Ascending aorta (tissue), 2 donors: ENCODE measurements around the gene SCAP. TPM values are rescaled to one million over a fixed set of nuclear protein-coding genes. Genes with fewer than 3 reads are reported as not detected.

Experiments used
- DNase-seq, 2 donors: peaks; one replicate each; pipeline ENCODE4 v3.0.0-alpha.2; 2019; ENCODE audit warnings: low spot score in 2 of 2
- H3K27ac ChIP-seq, 2 donors: fragments of 200-600 bp; sonication (generic); one replicate each; pipeline ENCODE4 v1.5.1; 2016 to 2017; ENCODE audit warnings: mild to moderate bottlenecking in 1 of 2
- H3K27me3 ChIP-seq: fragments of 200-600 bp; sonication (generic); one replicate; pipeline ENCODE4 v1.5.1; 2017
- H3K36me3 ChIP-seq, 2 donors: fragments of 200-600 bp; sonication (generic); one replicate each; pipeline ENCODE4 v1.5.1; 2016
- H3K4me1 ChIP-seq, 2 donors: fragments of 200-600 bp; sonication (generic); one replicate each; pipeline ENCODE4 v1.5.1; 2016 to 2017; ENCODE audit warnings: mild to moderate bottlenecking in 1 of 2
- H3K4me3 ChIP-seq, 2 donors: fragments of 200-600 bp; sonication (generic); one replicate each; pipeline ENCODE4 v1.5.1; 2016 to 2017; ENCODE audit warnings: mild to moderate bottlenecking in 1 of 2
- H3K9me3 ChIP-seq, 2 donors: fragments of 200-600 bp; sonication (generic); one replicate each; pipeline ENCODE4 v1.5.1; 2016
- CTCF ChIP-seq, 3 experiments: fragments of 200-600 bp in 2 of 3; fragments of 450-650 bp in 1 of 3; sonication (generic) in 2 of 3; IDR thresholded peaks; one replicate each; pipeline ENCODE4 v1.5.1; 2016 to 2019; ENCODE audit warnings: antibody characterized with exemption in 3 of 3, mild to moderate bottlenecking in 1 of 3, moderate library complexity in 1 of 3
- intact Hi-C: fragments of 100-400 bp; cut with DNase I; formaldehyde crosslinking; loops from one replicate; pipeline ENCODE4 v1.15.1; 2023
- total RNA-seq: library from RNA; depleted of rRNA; stranded (reverse); fragments of >200 nt; gene quantifications from one replicate; pipeline ENCODE4 v1.1.0, GENCODE V29; 2016

Gene SCAP
- total RNA-seq, 1 donor from 2014 or later: 155 TPM

- peaks cover 67 to 78% of the 10 kb centered on the region in 2 donors for H3K36me3 ChIP-seq
- no peak overlapping the region for H3K4me3 ChIP-seq
- no peaks in the 10 kb centered on the region for H3K27me3 ChIP-seq
- no peak for DNase-seq
- H3K9me3 ChIP-seq: no peaks in the 10 kb centered on the region
- no peaks in the 10 kb centered on the region for H3K4me1 ChIP-seq
- H3K27ac ChIP-seq: no peak overlapping the region
- intact Hi-C loops: no loop called here
- no peak for TF ChIP-seq CTCF (IDR thresholded peaks at IDR 0.05)
Observed at GRCh38 chr3:47416041-47416440, 59.7 kb downstream of the SCAP start.

- no peaks in the 10 kb centered on the region for H3K9me3 ChIP-seq
- H3K27ac ChIP-seq: no peak overlapping the region
- intact Hi-C loops: no loop called here
- H3K27me3 ChIP-seq: no peaks in the 10 kb centered on the region
- H3K4me1 ChIP-seq: no peaks in the 10 kb centered on the region
- DNase-seq: no peak
- peaks cover 74 to 82% of the 10 kb centered on the region in 2 donors for H3K36me3 ChIP-seq
- TF ChIP-seq CTCF (IDR thresholded peaks at IDR 0.05): no peak
- H3K4me3 ChIP-seq: no peak overlapping the region
Observed at GRCh38 chr3:47414666-47415587, 60.8 kb downstream of the SCAP start.

GRCh38 chr3:47414161-47414564 lies 61.6 kb downstream of the SCAP start:
- H3K9me3 ChIP-seq: no peaks in the 10 kb centered on the region
- H3K4me1 ChIP-seq: no peaks in the 10 kb centered on the region
- no peaks in the 10 kb centered on the region for H3K27me3 ChIP-seq
- no peak for DNase-seq
- no peak overlapping the region for H3K27ac ChIP-seq
- H3K36me3 ChIP-seq: peaks cover 74 to 82% of the 10 kb centered on the region in 2 donors
- H3K4me3 ChIP-seq: no peak overlapping the region
- no peak for TF ChIP-seq CTCF (IDR thresholded peaks at IDR 0.05)
- intact Hi-C loops: no loop called here

- DNase-seq: no peak
Observed at GRCh38 chr3:47413751-47414150, 62.0 kb downstream of the SCAP start.

GRCh38 chr3:47412842-47413520 lies 62.8 kb downstream of the SCAP start:
- Histone ChIP-seq H3K36me3 (peaks cover 73 to 82% of the 10 kb centered on the region in 2 donors), H3K4me1 (no peaks in the 10 kb centered on the region), H3K27ac (no peak overlapping the region), H3K9me3 (no peaks in the 10 kb centered on the region), H3K4me3 (no peak overlapping the region), H3K27me3 (no peaks in the 10 kb centered on the region)
- TF ChIP-seq CTCF (IDR thresholded peaks at IDR 0.05): no peak
- intact Hi-C loops: no loop called here
- no peak for DNase-seq

More at GRCh38 chr3:47413751-47414150, 62.0 kb downstream of the SCAP start:
- peaks cover 73 to 82% of the 10 kb centered on the region in 2 donors for H3K36me3 ChIP-seq
- no peak overlapping the region for H3K27ac ChIP-seq
- intact Hi-C loops: no loop called here
- H3K4me3 ChIP-seq: no peak overlapping the region
- no peaks in the 10 kb centered on the region for H3K27me3 ChIP-seq
- no peaks in the 10 kb centered on the region for H3K9me3 ChIP-seq
- no peaks in the 10 kb centered on the region for H3K4me1 ChIP-seq
- TF ChIP-seq CTCF (IDR thresholded peaks at IDR 0.05): no peak
